H1 (cell line): ENCODE results near the gene MIEN1. TPM values are rescaled to one million over a fixed set of nuclear protein-coding genes. Genes with fewer than 3 reads are reported as not detected.

ENCODE experiments used
- CTCF ChIA-PET: fragments of 300-600 bp; sonication (Branson Sonifier 250); formaldehyde crosslinking; loops from one replicate; lab custom pipeline; 2021; ENCODE audit not compliant: partially characterized antibody; lab: Charles Lee
- POLR2A ChIA-PET: fragments of 300-600 bp; sonication (Branson Sonifier 250); formaldehyde crosslinking; loops from one replicate; lab custom pipeline; 2021; ENCODE audit warnings: inconsistent platforms; ENCODE audit not compliant: partially characterized antibody; lab: Charles Lee
- DNase-seq, 2 experiments: peaks; one replicate each; pipeline versions ENCODE4 v3.0.0 to v3.0.0-alpha.2; 2010 to 2022; ENCODE audit warnings: low spot score in 2 of 2, low read depth in 1 of 2, mixed read lengths in 1 of 2
- FAIRE-seq: peaks from 2 replicates; lab custom pipeline; 2011; peaks lifted over from hg19 to GRCh38; lab: Jason Lieb, UNC
- H2AFZ ChIP-seq: 2 replicates; pipeline ENCODE4 v1.8.1; 2012; ENCODE audit warnings: low read length, inconsistent platforms
- H2AK5ac ChIP-seq: 2 replicates; pipeline ENCODE4 v1.6.1; 2013; ENCODE audit warnings: low read depth, low read length
- H2BK120ac ChIP-seq: replicated peaks from 2 replicates; pipeline ENCODE3; 2013; ENCODE audit warnings: low read depth, low read length, inconsistent platforms
- H2BK12ac ChIP-seq: 2 replicates; pipeline ENCODE4 v1.6.1; 2013; ENCODE audit warnings: low read depth, low read length
- H2BK15ac ChIP-seq: 2 replicates; pipeline ENCODE4 v1.6.1; 2013; ENCODE audit warnings: low read length
- H2BK20ac ChIP-seq: 2 replicates; pipeline ENCODE4 v1.6.1; 2013; ENCODE audit warnings: low read length
- H2BK5ac ChIP-seq: 2 replicates; pipeline ENCODE4 v1.6.1; 2013; ENCODE audit warnings: low read depth, low read length
- H3K14ac ChIP-seq: 2 replicates; pipeline ENCODE4 v1.6.1; 2013; ENCODE audit warnings: inconsistent platforms; ENCODE audit not compliant: insufficient read length
- H3K18ac ChIP-seq: 2 replicates; pipeline ENCODE4 v1.6.1; 2013; ENCODE audit warnings: low read length; ENCODE audit errors: extremely low read depth
- H3K23ac ChIP-seq: 2 replicates; pipeline ENCODE4 v1.6.1; 2013; ENCODE audit warnings: inconsistent platforms; ENCODE audit not compliant: insufficient read length
- H3K23me2 ChIP-seq: 2 replicates; pipeline ENCODE4 v1.6.1; 2013; ENCODE audit warnings: low read depth, low read length
- H3K27ac ChIP-seq: 2 replicates; pipeline ENCODE4 v1.6.1; 2011; ENCODE audit warnings: low read depth, low read length, inconsistent platforms
- H3K27me3 ChIP-seq, 4 experiments: replicated peaks in 1 of 4; 1 replicate in 1 of 4; 2 replicates in 3 of 4; pipeline versions ENCODE4 v1.6.1 to v1.8.1; 2011 to 2013; ENCODE audit warnings: low read length in 3 of 4, mild to moderate bottlenecking in 3 of 4, inconsistent platforms in 2 of 4, mixed read lengths in 2 of 4, moderate library complexity in 1 of 4; ENCODE audit not compliant: control insufficient read depth in 3 of 4, insufficient read depth in 3 of 4; ENCODE audit errors: extremely low read depth in 1 of 4
- H3K36me3 ChIP-seq, 4 experiments: 2 replicates each; pipeline versions ENCODE4 v1.6.1 to v1.8.1; 2011 to 2013; ENCODE audit warnings: mild to moderate bottlenecking in 4 of 4, low read length in 3 of 4, moderate library complexity in 2 of 4, control low read depth in 1 of 4, inconsistent platforms in 1 of 4; ENCODE audit not compliant: insufficient read depth in 4 of 4, control insufficient read depth in 2 of 4
- H3K4ac ChIP-seq: replicated peaks from 2 replicates; pipeline ENCODE3; 2013; ENCODE audit warnings: low read length, low read depth, mixed read lengths, inconsistent platforms; ENCODE audit not compliant: insufficient read length
- H3K4me1 ChIP-seq, 4 experiments: replicated peaks in 1 of 4; 1 replicate in 1 of 4; 2 replicates in 3 of 4; pipeline versions ENCODE4 v1.6.1 to v1.8.1; 2011 to 2013; ENCODE audit warnings: low read length in 3 of 4, inconsistent platforms in 2 of 4, mixed read lengths in 1 of 4; ENCODE audit not compliant: insufficient read depth in 4 of 4, control insufficient read depth in 3 of 4
- H3K4me2 ChIP-seq, 2 experiments: 2 replicates each; pipeline versions ENCODE4 v1.6.1 to v1.8.1; 2011 to 2013; ENCODE audit warnings: low read depth in 2 of 2, low read length in 2 of 2, control low read depth in 1 of 2, inconsistent platforms in 1 of 2, mild to moderate bottlenecking in 1 of 2; ENCODE audit not compliant: insufficient read depth in 1 of 2
- H3K4me3 ChIP-seq, 4 experiments: fragments of 200-600, 300-600 bp in 1 of 4; sonication (generic), shearing (Covaris generic), sonication (Bioruptor Twin) in 1 of 4; 2 replicates each; pipeline versions ENCODE4 v1.5.1 to v1.8.1; 2011 to 2016; ENCODE audit warnings: low read length in 4 of 4, low read depth in 3 of 4, control low read depth in 2 of 4, inconsistent platforms in 2 of 4, mild to moderate bottlenecking in 2 of 4, mixed read lengths in 1 of 4, moderate library complexity in 1 of 4; ENCODE audit not compliant: insufficient read depth in 2 of 4; ENCODE audit errors: extremely low read depth in 1 of 4
- H3K56ac ChIP-seq: replicated peaks from 2 replicates; pipeline ENCODE3; 2013; ENCODE audit warnings: low read depth, mild to moderate bottlenecking, mixed read lengths, low read length, inconsistent platforms; ENCODE audit not compliant: insufficient read length
- H3K79me1 ChIP-seq: 2 replicates; pipeline ENCODE4 v1.6.1; 2013; ENCODE audit warnings: low read depth, low read length, control low read depth
- H3K79me2 ChIP-seq, 2 experiments: 2 replicates each; pipeline versions ENCODE4 v1.6.1 to v1.8.1; 2012 to 2013; ENCODE audit warnings: low read length in 2 of 2, mild to moderate bottlenecking in 2 of 2, inconsistent platforms in 1 of 2; ENCODE audit not compliant: insufficient read depth in 2 of 2, control insufficient read depth in 1 of 2
- H3K9ac ChIP-seq, 4 experiments: replicated peaks in 1 of 4; 1 replicate in 1 of 4; 2 replicates in 3 of 4; pipeline versions ENCODE4 v1.6.1 to v1.8.1; 2011 to 2013; ENCODE audit warnings: low read depth in 3 of 4, low read length in 3 of 4, control low read depth in 2 of 4, mild to moderate bottlenecking in 2 of 4, moderate library complexity in 2 of 4, inconsistent platforms in 1 of 4; ENCODE audit errors: extremely low read depth in 1 of 4
- H3K9me3 ChIP-seq, 2 experiments: 2 replicates each; pipeline versions ENCODE4 v1.6.1 to v1.8.1; 2012 to 2013; ENCODE audit warnings: mild to moderate bottlenecking in 2 of 2, moderate library complexity in 2 of 2, control low read depth in 1 of 2, inconsistent platforms in 1 of 2, low read depth in 1 of 2, low read length in 1 of 2, mixed read lengths in 1 of 2; ENCODE audit not compliant: insufficient read depth in 2 of 2
- H4K20me1 ChIP-seq, 2 experiments: replicated peaks in 1 of 2; 2 replicates each; pipeline versions ENCODE3 to v1.8.1; 2011 to 2013; ENCODE audit warnings: inconsistent platforms in 2 of 2, low read length in 2 of 2, mild to moderate bottlenecking in 1 of 2; ENCODE audit not compliant: insufficient read depth in 2 of 2, control insufficient read depth in 1 of 2
- H4K5ac ChIP-seq: 2 replicates; pipeline ENCODE4 v1.6.1; 2013; ENCODE audit warnings: low read length, low read depth, mixed read lengths, inconsistent platforms; ENCODE audit not compliant: insufficient read length
- H4K8ac ChIP-seq: 2 replicates; pipeline ENCODE4 v1.8.0; 2013; ENCODE audit warnings: mild to moderate bottlenecking, moderate library complexity, low read length, inconsistent platforms; ENCODE audit not compliant: insufficient read depth; ENCODE audit errors: extremely low read depth
- H4K91ac ChIP-seq: replicated peaks from 2 replicates; pipeline ENCODE3; 2013; ENCODE audit warnings: low read length, mixed read lengths, inconsistent platforms; ENCODE audit not compliant: insufficient read length
- KDM5A ChIP-seq: fragments of 200-600 bp; IDR thresholded peaks from 2 replicates; pipeline ENCODE4 v1.7.1; 2012; ENCODE audit warnings: mild to moderate bottlenecking, low read length, inconsistent platforms, mixed read lengths
- RBBP5 ChIP-seq: IDR thresholded peaks from 2 replicates; pipeline ENCODE4 v1.7.1; 2012; ENCODE audit warnings: low read depth, mild to moderate bottlenecking, inconsistent platforms, low read length, moderate library complexity, borderline replicate concordance
- YY1 ChIP-seq: IDR thresholded peaks from 2 replicates; pipeline ENCODE4 v1.6.1; 2011; ENCODE audit warnings: low read depth, mild to moderate bottlenecking, low read length
- WGBS, 2 experiments: shearing (Covaris generic) in 1 of 2; methylation state at CpG; one replicate each; pipeline versions ENCODE4 v1.1.6 to v1.1.7; 2013 to 2015; ENCODE audit warnings: low lambda C conversion rate in 2 of 2, mixed read lengths in 2 of 2, inconsistent platforms in 1 of 2, low coverage in 1 of 2, missing lambda C conversion rate in 1 of 2; ENCODE audit not compliant: insufficient replicate concordance in 2 of 2, insufficient coverage in 1 of 2, insufficient read length in 1 of 2; ENCODE audit errors: extremely low coverage in 1 of 2, missing lambda C conversion rate in 1 of 2; 5-methylcytosine and 5-hydroxymethylcytosine counted together
- polyA plus RNA-seq, 7 experiments: library from polyadenylated mRNA; depleted of rRNA in 3 of 7; stranded (reverse) in 5 of 7; unstranded in 2 of 7; fragments of >200 nt in 5 of 7; fragments of 200-250 nt in 2 of 7; gene quantifications; 1 replicate in 5 of 7; 2 replicates in 1 of 7; 4 replicates in 1 of 7; pipeline versions ENCODE4 v1.2.1 to v1.2.3, GENCODE V29; 2011 to 2013; ENCODE audit warnings: missing spikeins in 2 of 7, mixed read lengths in 2 of 7
- total RNA-seq: library from RNA; stranded (reverse); fragmentation: NEBNext Ultra II Directional; extraction: Animal tissue kit (Norgen Biotek cat#: 25700); gene quantifications from 2 replicates; pipeline ENCODE4 v1.2.1, GENCODE V29; 2021

MIEN1 gene
- total and polyA plus RNA-seq, 2 of the 8 experiments (the other 6 are each of a cell fraction or from before 2014, with no cell fraction given), result 29.6 to 54.9 TPM

- ChIA-PET CTCF (interaction anchor here (0.6 to 1.4 kb wide), 6 partner anchors 13 to 117 kb away, joined by 3 read pairs; no protein-coding TSS in a partner anchor), POLR2A (interaction anchor here (0.6 to 1.3 kb wide), 3 partner anchors 12 to 125 kb away, joined by 4 read pairs; no protein-coding TSS in a partner anchor)
- H3K56ac ChIP-seq, result no peak overlapping the region
- H3K23me2 ChIP-seq, result peaks cover 23% of the 10 kb centered on the region
- no peak overlapping the region for H4K5ac ChIP-seq
- no peak overlapping the region for H2BK20ac ChIP-seq
- H2BK15ac ChIP-seq, result no peak overlapping the region
- TF ChIP-seq KDM5A, result no peak
- TF ChIP-seq YY1, result no peak
- TF ChIP-seq RBBP5, result no peak
- H2BK120ac ChIP-seq, result no peak overlapping the region
- H3K27me3 ChIP-seq, result no peaks in the 10 kb centered on the region
- H3K18ac ChIP-seq, result no peak overlapping the region
- H3K23ac ChIP-seq, result no peak overlapping the region
- H3K79me2 ChIP-seq, result peaks cover 0 to 16% of the 10 kb centered on the region in 2 experiments; a peak in 2 of 4 replicates
- no peaks in the 10 kb centered on the region for H4K20me1 ChIP-seq
- H3K79me1 ChIP-seq, result peaks cover 9% of the 10 kb centered on the region
- H3K9me3 ChIP-seq, result no peaks in the 10 kb centered on the region
- H3K27ac ChIP-seq, result no peak overlapping the region
- H3K4ac ChIP-seq, result no peak overlapping the region
- H3K4me1 ChIP-seq, result peaks cover 5 to 31% (median 23%) of the 10 kb centered on the region in 4 experiments
- no peak overlapping the region for H4K8ac ChIP-seq
- DNase-seq (no peak), FAIRE-seq (no peak)
- whole genome bisulfite sequencing, 2 experiments, result 45% methylated on average over 7 of the region's 13 CpGs; no CpG with 5 or more reads in 1 of the 2 experiments
- no peaks in the 10 kb centered on the region; a peak in 1 of 8 replicates for H3K36me3 ChIP-seq
- H2BK12ac ChIP-seq, result 0 out of 2 replicates have a peak overlapping the region, but pooled peaks have one; percentile 60
- no peak overlapping the region for H3K9ac ChIP-seq
- no peak overlapping the region for H2AK5ac ChIP-seq
- H3K4me3 ChIP-seq, result peak overlapping the region; percentile 54 to 86 (median 82); a peak in 6 of 8 replicates
- peak overlapping the region; percentile 83 to 96 for H3K4me2 ChIP-seq
- no peak overlapping the region for H3K14ac ChIP-seq
- no peak overlapping the region for H2BK5ac ChIP-seq
- no peak overlapping the region for H2AFZ ChIP-seq
- no peak overlapping the region for H4K91ac ChIP-seq
Observed at GRCh38 chr17:39737206-39737759, 7.0 kb upstream of the MIEN1 start.
